H1 (cell line): ENCODE results near the gene RCE1.

Experiments
- CHD1 ChIP-seq: IDR thresholded peaks from 2 replicates; pipeline ENCODE4 v1.6.1; 2012; ENCODE audit warnings: low read depth, low read length, improper control_type of control experiment
- CTCF ChIP-seq, 3 experiments: IDR thresholded peaks; 1 replicate in 2 of 3; 2 replicates in 1 of 3; pipeline versions ENCODE4 v1.5.1 to v1.6.1; 2011; ENCODE audit warnings: low read length in 3 of 3, mild to moderate bottlenecking in 3 of 3, inconsistent platforms in 2 of 3, low read depth in 1 of 3, moderate library complexity in 1 of 3; ENCODE audit not compliant: insufficient read depth in 1 of 3; ENCODE audit errors: control extremely low read depth in 1 of 3
- EZH2 ChIP-seq: fragments of 200-600 bp; sonication (generic); IDR thresholded peaks from 2 replicates; pipeline ENCODE4 v1.7.1; 2012; ENCODE audit warnings: low read depth, mild to moderate bottlenecking, moderate library complexity, low read length, inconsistent platforms; ENCODE audit not compliant: severe bottlenecking
- KDM1A ChIP-seq: fragments of 200-600, 300-600 bp; sonication (generic); IDR thresholded peaks from 2 replicates; pipeline ENCODE4 v1.7.1; 2016; ENCODE audit warnings: mild to moderate bottlenecking, low read length, borderline replicate concordance
- KDM5A ChIP-seq: fragments of 200-600 bp; IDR thresholded peaks from 2 replicates; pipeline ENCODE4 v1.7.1; 2012; ENCODE audit warnings: mild to moderate bottlenecking, low read length, inconsistent platforms, mixed read lengths
- MAFK ChIP-seq: IDR thresholded peaks from 2 replicates; pipeline ENCODE4 v1.6.1; 2012; ENCODE audit warnings: low read depth, mild to moderate bottlenecking, improper control_type of control experiment, low read length
- POLR2AphosphoS5 ChIP-seq: IDR thresholded peaks from 2 replicates; pipeline ENCODE4 v1.6.1; 2011; ENCODE audit warnings: low read depth, low read length
- RAD21 ChIP-seq, 2 experiments: IDR thresholded peaks in 1 of 2; conservative IDR thresholded peaks in 1 of 2; 2 replicates each; pipeline ENCODE4 v1.6.1; 2011; ENCODE audit warnings: low read depth in 2 of 2, low read length in 2 of 2, improper control_type of control experiment in 1 of 2, inconsistent platforms in 1 of 2, mild to moderate bottlenecking in 1 of 2, moderate library complexity in 1 of 2
- TAF1 ChIP-seq: IDR thresholded peaks from 2 replicates; pipeline ENCODE4 v1.6.1; 2011; ENCODE audit warnings: mild to moderate bottlenecking, low read depth, low read length

GRCh38 chr11:66858939-66859685, 15.9 kb downstream of the RCE1 start:
- TF ChIP-seq CHD1 (no peak), CTCF (IDR thresholded peaks at IDR 0.05; ENCODE audit: control extremely low read depth in 1 of 3, insufficient read depth in 1 of 3, low read depth in 1 of 3, low read length in 3 of 3) (no peak), RAD21 (IDR thresholded peaks at IDR 0.05 in 1 of 2, conservative IDR thresholded peaks at IDR 0.05 in 1 of 2; ENCODE audit: low read depth in 2 of 2, low read length in 2 of 2) (no peak), TAF1 (no peak), KDM5A (no peak), EZH2 (no peak), MAFK (no peak), POLR2AphosphoS5 (no peak), KDM1A (no peak)
